OCI-LY7 (cell line): ENCODE data around the gene IFNL3. TPM values are rescaled to one million over a fixed set of nuclear protein-coding genes. Genes with fewer than 3 reads are reported as not detected.

Source experiments
- BruUV-seq: library from RNA; stranded (reverse); fragments of 400-500 nt; replicated peaks from 2 replicates; lab custom pipeline; 2021; lab: Mats Ljungman, UMichigan
- CTCF ChIA-PET: fragments of 300-600 bp; sonication (Branson Sonifier 250); formaldehyde crosslinking; loops from one replicate; lab custom pipeline; 2022; ENCODE audit warnings: antibody characterized with exemption; ENCODE audit not compliant: unreplicated experiment; lab: Charles Lee
- POLR2A ChIA-PET: fragments of 300-600 bp; sonication (Branson Sonifier 250); formaldehyde crosslinking; loops from one replicate; lab custom pipeline; 2022; ENCODE audit warnings: antibody characterized with exemption; lab: Charles Lee
- DNase-seq: peaks from one replicate; pipeline ENCODE4 v3.0.0-alpha.2; 2015; ENCODE audit warnings: low spot score
- H2AFZ ChIP-seq: fragments of 200-600 bp; sonication (generic), shearing (Covaris generic); 2 replicates; pipeline ENCODE4 v1.6.1; 2014; ENCODE audit warnings: mild to moderate bottlenecking, antibody characterized with exemption, low read length, moderate library complexity
- H3K27ac ChIP-seq: fragments of 200-600 bp; sonication (generic); 2 replicates; pipeline ENCODE4 v1.5.1; 2014; ENCODE audit warnings: mixed run types, low read depth, mild to moderate bottlenecking, moderate library complexity, low read length, inconsistent platforms; ENCODE audit not compliant: poor library complexity, severe bottlenecking
- H3K36me3 ChIP-seq: fragments of 200-600 bp; sonication (generic); 2 replicates; pipeline ENCODE4 v1.6.1; 2014; ENCODE audit warnings: mild to moderate bottlenecking, antibody characterized with exemption, low read length, moderate library complexity, mixed read lengths; ENCODE audit not compliant: insufficient read depth
- H3K4me1 ChIP-seq: fragments of 200-600 bp; sonication (generic); 2 replicates; pipeline ENCODE4 v1.5.1; 2014; ENCODE audit warnings: mild to moderate bottlenecking, low read length; ENCODE audit not compliant: insufficient read depth, poor library complexity, severe bottlenecking
- H3K4me2 ChIP-seq: fragments of 200-600 bp; sonication (generic); 2 replicates; pipeline ENCODE4 v1.6.1; 2014; ENCODE audit warnings: mild to moderate bottlenecking, low read length
- H3K4me3 ChIP-seq: fragments of 200-600 bp; sonication (generic); 2 replicates; pipeline ENCODE4 v1.5.1; 2014; ENCODE audit warnings: mild to moderate bottlenecking, low read depth, low read length; ENCODE audit not compliant: poor library complexity, severe bottlenecking
- H3K79me2 ChIP-seq: fragments of 200-600 bp; sonication (generic); 2 replicates; pipeline ENCODE4 v1.6.1; 2016; ENCODE audit warnings: low read depth, mild to moderate bottlenecking, low read length, moderate library complexity, mixed read lengths; ENCODE audit not compliant: insufficient read depth
- H3K9me2 ChIP-seq: fragments of 200-600 bp; sonication (generic); 2 replicates; pipeline ENCODE4 v1.6.1; 2016; ENCODE audit warnings: mild to moderate bottlenecking, low read length, mixed read lengths; ENCODE audit not compliant: insufficient read depth
- H3K9me3 ChIP-seq: fragments of 200-600 bp; sonication (generic); 2 replicates; pipeline ENCODE4 v1.6.1; 2014; ENCODE audit warnings: mild to moderate bottlenecking, mixed run types, low read length, mixed read lengths
- H4K20me1 ChIP-seq: fragments of 200-600 bp; sonication (generic); 2 replicates; pipeline ENCODE4 v1.6.1; 2014; ENCODE audit warnings: mild to moderate bottlenecking, antibody characterized with exemption, low read length, moderate library complexity, mixed read lengths; ENCODE audit not compliant: insufficient read depth
- CTCF ChIP-seq: fragments of 200-600 bp; sonication (generic); conservative IDR thresholded peaks from 2 replicates; pipeline ENCODE4 v1.5.1; 2014; ENCODE audit warnings: mild to moderate bottlenecking, antibody characterized with exemption, low read length, moderate library complexity, mixed read lengths
- EZH2phosphoT487 ChIP-seq: fragments of 200-600 bp; sonication (generic); IDR thresholded peaks from 2 replicates; pipeline ENCODE4 v1.6.1; 2018; ENCODE audit warnings: low read depth, borderline replicate concordance, mild to moderate bottlenecking, mixed run types, antibody characterized with exemption, low read length, moderate library complexity, mixed read lengths
- intact Hi-C: fragments of 100-400 bp; cut with micrococcal nuclease; formaldehyde crosslinking; loops from one replicate; pipeline ENCODE4 v1.10.0; 2022; ENCODE audit not compliant: unreplicated experiment
- total RNA-seq, 2 experiments: library from RNA; depleted of rRNA in 1 of 2; stranded (reverse); fragments of >200 nt in 1 of 2; shearing (Covaris generic) in 1 of 2; gene quantifications; 2 replicates each; pipeline ENCODE4 v1.2.3, GENCODE V29; 2014 to 2022

IFNL3 gene
- total RNA-seq, 2 experiments from 2014 or later = not detected

GRCh38 chr19:39230096-39230764 is 14.6 kb downstream of the IFNL3 start:
- ChIA-PET POLR2A (no interaction called here), CTCF (no interaction called here)
- no peak overlapping the region for H3K4me2 ChIP-seq
- H3K9me3 ChIP-seq = no peaks in the 10 kb centered on the region
- no peak overlapping the region for H2AFZ ChIP-seq
- no peaks in the 10 kb centered on the region for H3K79me2 ChIP-seq
- H3K4me1 ChIP-seq = no peaks in the 10 kb centered on the region
- H3K9me2 ChIP-seq = no peaks in the 10 kb centered on the region
- H3K36me3 ChIP-seq = no peaks in the 10 kb centered on the region
- H4K20me1 ChIP-seq = no peaks in the 10 kb centered on the region
- no peak overlapping the region for H3K4me3 ChIP-seq
- no peak overlapping the region for H3K27ac ChIP-seq
- intact Hi-C loops = no loop called here
- no TSS peak for BruUV-seq
- TF ChIP-seq EZH2phosphoT487 (no peak), CTCF (no peak)
- no peak for DNase-seq

GRCh38 chr19:39224910-39225309 is 19.9 kb downstream of the IFNL3 start:
- CTCF ChIA-PET = interaction anchor here (0.6 kb wide), 1 partner anchor 113 kb away, joined by 3 read pairs; no protein-coding TSS in a partner anchor
- POLR2A ChIA-PET = no interaction called here
- intact Hi-C loops = no loop called here

More at GRCh38 chr19:39224910-39225309, 19.9 kb downstream of the IFNL3 start:
- no peaks in the 10 kb centered on the region for H3K9me3 ChIP-seq
- BruUV-seq = no TSS peak
- H3K79me2 ChIP-seq = no peaks in the 10 kb centered on the region
- no peaks in the 10 kb centered on the region for H3K36me3 ChIP-seq
- no peaks in the 10 kb centered on the region for H3K4me1 ChIP-seq
- H3K4me3 ChIP-seq = no peak overlapping the region
- TF ChIP-seq EZH2phosphoT487 (no peak), CTCF (peak; percentile 34; the same call in 1 of the 2 replicates)
- no peaks in the 10 kb centered on the region for H4K20me1 ChIP-seq
- no peak overlapping the region for H3K4me2 ChIP-seq
- H3K9me2 ChIP-seq = no peaks in the 10 kb centered on the region
- peak; percentile 9 for DNase-seq
- no peak overlapping the region for H3K27ac ChIP-seq
- no peak overlapping the region for H2AFZ ChIP-seq
